ENCODE data around the gene MED28. TPM values are rescaled to one million over a fixed set of nuclear protein-coding genes. Genes with fewer than 3 reads are reported as not detected.

Gene MED28
- total and polyA plus RNA-seq, 10 of the 15 experiments (the other 5 are each of a cell fraction or from before 2014, with no cell fraction given), result 19.9 to 77.4 (median 52.0) TPM

DNA sequence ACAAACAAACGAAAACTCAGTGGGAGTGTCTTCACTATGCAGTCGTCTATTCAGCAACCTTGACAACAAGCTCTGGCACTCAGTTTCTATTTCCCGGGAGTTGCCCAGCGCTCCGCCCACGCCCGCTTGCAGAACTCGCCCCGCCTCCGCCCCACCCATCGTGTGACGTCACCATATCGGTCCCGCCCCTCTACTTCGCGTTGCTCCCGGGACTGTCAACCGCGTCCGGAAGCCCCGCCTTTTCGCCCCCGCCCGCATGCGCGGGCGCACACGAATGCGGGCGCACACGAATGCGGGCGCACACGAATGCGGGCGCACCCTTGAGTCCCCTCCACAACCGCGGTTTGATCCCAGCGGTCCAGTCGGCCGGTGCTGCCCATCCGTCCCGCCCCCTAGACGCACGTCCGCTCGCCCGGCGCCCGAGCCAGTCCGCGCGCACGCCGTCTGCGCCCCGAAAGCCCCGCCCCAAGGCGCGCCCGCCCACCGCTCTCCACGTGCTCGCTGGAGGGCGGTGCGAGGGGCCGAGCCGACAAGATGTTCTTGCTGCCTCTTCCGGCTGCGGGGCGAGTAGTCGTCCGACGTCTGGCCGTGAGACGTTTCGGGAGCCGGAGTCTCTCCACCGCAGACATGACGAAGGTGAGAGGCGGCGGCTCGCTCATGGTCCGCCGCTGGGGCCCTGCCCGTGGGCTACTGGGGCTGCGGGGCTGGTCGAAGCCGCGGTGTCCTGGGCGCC is 37.3 kb upstream of the MED28 start, which contains the start of gene LAP3 (continued):
- TF ChIP-seq, protein P1, sequence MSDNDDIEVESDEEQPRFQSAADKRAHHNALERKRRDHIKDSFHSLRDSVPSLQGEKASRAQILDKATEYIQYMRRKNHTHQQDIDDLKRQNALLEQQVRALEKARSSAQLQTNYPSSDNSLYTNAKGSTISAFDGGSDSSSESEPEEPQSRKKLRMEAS (IDR thresholded peaks at IDR 0.05; ENCODE audit: low read depth, low read length), result peak; percentile 96
- peak; percentile 87 for TF ChIP-seq CREB1 (IDR thresholded peaks at IDR 0.05; ENCODE audit: low read depth)
- no peak for TF ChIP-seq NR2C2 (IDR thresholded peaks at IDR 0.05; ENCODE audit: borderline replicate concordance, control insufficient read depth, insufficient read length, low read depth)
- TF ChIP-seq CREM (IDR thresholded peaks at IDR 0.05; ENCODE audit: low read depth), result peak; percentile 76
- peak; percentile 95 for TF ChIP-seq POLR2AphosphoS2 (IDR thresholded peaks at IDR 0.05; ENCODE audit: low read depth, low read length)
- TF ChIP-seq, protein P2, sequence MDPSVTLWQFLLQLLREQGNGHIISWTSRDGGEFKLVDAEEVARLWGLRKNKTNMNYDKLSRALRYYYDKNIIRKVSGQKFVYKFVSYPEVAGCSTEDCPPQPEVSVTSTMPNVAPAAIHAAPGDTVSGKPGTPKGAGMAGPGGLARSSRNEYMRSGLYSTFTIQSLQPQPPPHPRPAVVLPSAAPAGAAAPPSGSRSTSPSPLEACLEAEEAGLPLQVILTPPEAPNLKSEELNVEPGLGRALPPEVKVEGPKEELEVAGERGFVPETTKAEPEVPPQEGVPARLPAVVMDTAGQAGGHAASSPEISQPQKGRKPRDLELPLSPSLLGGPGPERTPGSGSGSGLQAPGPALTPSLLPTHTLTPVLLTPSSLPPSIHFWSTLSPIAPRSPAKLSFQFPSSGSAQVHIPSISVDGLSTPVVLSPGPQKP (IDR thresholded peaks at IDR 0.05; ENCODE audit: low read depth, low read length), result peak; percentile 39; the same call in 1 of the 2 replicates
- peak; percentile 62 for TF ChIP-seq RUNX3 (IDR thresholded peaks at IDR 0.05; ENCODE audit: low read length)
- no peak for TF ChIP-seq RBBP5 (conservative IDR thresholded peaks at IDR 0.05)
- TF ChIP-seq SMAD5 (IDR thresholded peaks at IDR 0.05; ENCODE audit: low read depth), result peak; percentile 90
- peak; percentile 93 for TF ChIP-seq POU2F2 (IDR thresholded peaks at IDR 0.05; ENCODE audit: borderline replicate concordance, low read depth, low read length)
- TF ChIP-seq, protein P3, sequence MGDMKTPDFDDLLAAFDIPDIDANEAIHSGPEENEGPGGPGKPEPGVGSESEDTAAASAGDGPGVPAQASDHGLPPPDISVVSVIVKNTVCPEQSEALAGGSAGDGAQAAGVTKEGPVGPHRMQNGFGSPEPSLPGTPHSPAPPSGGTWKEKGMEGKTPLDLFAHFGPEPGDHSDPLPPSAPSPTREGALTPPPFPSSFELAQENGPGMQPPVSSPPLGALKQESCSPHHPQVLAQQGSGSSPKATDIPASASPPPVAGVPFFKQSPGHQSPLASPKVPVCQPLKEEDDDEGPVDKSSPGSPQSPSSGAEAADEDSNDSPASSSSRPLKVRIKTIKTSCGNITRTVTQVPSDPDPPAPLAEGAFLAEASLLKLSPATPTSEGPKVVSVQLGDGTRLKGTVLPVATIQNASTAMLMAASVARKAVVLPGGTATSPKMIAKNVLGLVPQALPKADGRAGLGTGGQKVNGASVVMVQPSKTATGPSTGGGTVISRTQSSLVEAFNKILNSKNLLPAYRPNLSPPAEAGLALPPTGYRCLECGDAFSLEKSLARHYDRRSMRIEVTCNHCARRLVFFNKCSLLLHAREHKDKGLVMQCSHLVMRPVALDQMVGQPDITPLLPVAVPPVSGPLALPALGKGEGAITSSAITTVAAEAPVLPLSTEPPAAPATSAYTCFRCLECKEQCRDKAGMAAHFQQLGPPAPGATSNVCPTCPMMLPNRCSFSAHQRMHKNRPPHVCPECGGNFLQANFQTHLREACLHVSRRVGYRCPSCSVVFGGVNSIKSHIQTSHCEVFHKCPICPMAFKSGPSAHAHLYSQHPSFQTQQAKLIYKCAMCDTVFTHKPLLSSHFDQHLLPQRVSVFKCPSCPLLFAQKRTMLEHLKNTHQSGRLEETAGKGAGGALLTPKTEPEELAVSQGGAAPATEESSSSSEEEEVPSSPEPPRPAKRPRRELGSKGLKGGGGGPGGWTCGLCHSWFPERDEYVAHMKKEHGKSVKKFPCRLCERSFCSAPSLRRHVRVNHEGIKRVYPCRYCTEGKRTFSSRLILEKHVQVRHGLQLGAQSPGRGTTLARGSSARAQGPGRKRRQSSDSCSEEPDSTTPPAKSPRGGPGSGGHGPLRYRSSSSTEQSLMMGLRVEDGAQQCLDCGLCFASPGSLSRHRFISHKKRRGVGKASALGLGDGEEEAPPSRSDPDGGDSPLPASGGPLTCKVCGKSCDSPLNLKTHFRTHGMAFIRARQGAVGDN (IDR thresholded peaks at IDR 0.05), result peak; percentile 88
- peak; percentile 53 for TF ChIP-seq RELA (IDR thresholded peaks at IDR 0.05; ENCODE audit: borderline replicate concordance, partially characterized antibody)
- TF ChIP-seq RFX5 (IDR thresholded peaks at IDR 0.05; ENCODE audit: low read depth, low read length), result peak; percentile 63; the same call in 1 of the 2 replicates
- peak; percentile 74 for TF ChIP-seq LARP7 (IDR thresholded peaks at IDR 0.05)
- peak; percentile 42; the same call in 1 of the 2 replicates for TF ChIP-seq NFYB (IDR thresholded peaks at IDR 0.05; ENCODE audit: insufficient read depth, low read depth, low read length)
- TF ChIP-seq, protein P4, sequence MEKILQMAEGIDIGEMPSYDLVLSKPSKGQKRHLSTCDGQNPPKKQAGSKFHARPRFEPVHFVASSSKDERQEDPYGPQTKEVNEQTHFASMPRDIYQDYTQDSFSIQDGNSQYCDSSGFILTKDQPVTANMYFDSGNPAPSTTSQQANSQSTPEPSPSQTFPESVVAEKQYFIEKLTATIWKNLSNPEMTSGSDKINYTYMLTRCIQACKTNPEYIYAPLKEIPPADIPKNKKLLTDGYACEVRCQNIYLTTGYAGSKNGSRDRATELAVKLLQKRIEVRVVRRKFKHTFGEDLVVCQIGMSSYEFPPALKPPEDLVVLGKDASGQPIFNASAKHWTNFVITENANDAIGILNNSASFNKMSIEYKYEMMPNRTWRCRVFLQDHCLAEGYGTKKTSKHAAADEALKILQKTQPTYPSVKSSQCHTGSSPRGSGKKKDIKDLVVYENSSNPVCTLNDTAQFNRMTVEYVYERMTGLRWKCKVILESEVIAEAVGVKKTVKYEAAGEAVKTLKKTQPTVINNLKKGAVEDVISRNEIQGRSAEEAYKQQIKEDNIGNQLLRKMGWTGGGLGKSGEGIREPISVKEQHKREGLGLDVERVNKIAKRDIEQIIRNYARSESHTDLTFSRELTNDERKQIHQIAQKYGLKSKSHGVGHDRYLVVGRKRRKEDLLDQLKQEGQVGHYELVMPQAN (conservative IDR thresholded peaks at IDR 0.05), result peak; percentile 88
- peak; percentile 84; the same call in 1 of the 2 replicates for TF ChIP-seq TCF3 (IDR thresholded peaks at IDR 0.05; ENCODE audit: borderline replicate concordance, insufficient read depth, low read depth, low read length)
- peak; percentile 33; the same call in 1 of the 2 replicates for TF ChIP-seq TCF12 (IDR thresholded peaks at IDR 0.05; ENCODE audit: low read depth, low read length)
- peak; percentile 99 for TF ChIP-seq POLR2A (IDR thresholded peaks at IDR 0.05; ENCODE audit: low read depth, low read length)
- TF ChIP-seq, protein P5, sequence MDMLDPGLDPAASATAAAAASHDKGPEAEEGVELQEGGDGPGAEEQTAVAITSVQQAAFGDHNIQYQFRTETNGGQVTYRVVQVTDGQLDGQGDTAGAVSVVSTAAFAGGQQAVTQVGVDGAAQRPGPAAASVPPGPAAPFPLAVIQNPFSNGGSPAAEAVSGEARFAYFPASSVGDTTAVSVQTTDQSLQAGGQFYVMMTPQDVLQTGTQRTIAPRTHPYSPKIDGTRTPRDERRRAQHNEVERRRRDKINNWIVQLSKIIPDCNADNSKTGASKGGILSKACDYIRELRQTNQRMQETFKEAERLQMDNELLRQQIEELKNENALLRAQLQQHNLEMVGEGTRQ (IDR thresholded peaks at IDR 0.05; ENCODE audit: borderline replicate concordance, low read depth, low read length), result peak; percentile 55

Data from GM12878 (cell line).